HCT116 (cell line): ENCODE data around the gene PRPF6. TPM values are rescaled to one million over a fixed set of nuclear protein-coding genes. Genes with fewer than 3 reads are reported as not detected.

Experiments used
- ATAC-seq: fragments of 200-7000 bp; cut with Tn5 transposase; 2 replicates; pipeline ENCODE4 v1.9.1; 2020; ENCODE audit warnings: mild to moderate bottlenecking, moderate library complexity
- BruUV-seq: library from RNA; stranded (reverse); fragments of 400-500 nt; replicated peaks from 2 replicates; lab custom pipeline; 2021; lab: Mats Ljungman, UMichigan
- CTCF ChIA-PET: fragments of 300-600 bp; sonication (Branson Sonifier 250); formaldehyde crosslinking; loops from one replicate; lab custom pipeline; 2021; ENCODE audit warnings: antibody characterized with exemption; lab: Charles Lee
- POLR2A ChIA-PET: fragments of 300-600, 350-600 bp; sonication (Branson Sonifier 250); formaldehyde crosslinking; loops from one replicate; lab custom pipeline; 2021; ENCODE audit warnings: antibody characterized with exemption; lab: Charles Lee
- RAD21 ChIA-PET, 2 experiments: fragments of 300-600 bp; sonication (Branson Sonifier 250); formaldehyde crosslinking; loops; one replicate each; lab custom pipeline; 2023; ENCODE audit warnings: low total read pairs in 2 of 2; ENCODE audit not compliant: uncharacterized antibody in 2 of 2, unreplicated experiment in 2 of 2, low non-redundant PET in 1 of 2; lab: Charles Lee
- DNase-seq: peaks from one replicate; pipeline ENCODE4 v3.0.0-alpha.2; 2010; ENCODE audit warnings: low read depth, low spot score
- H2AFZ ChIP-seq: fragments of 200-600 bp; shearing (Covaris generic), sonication (generic); 2 replicates; pipeline ENCODE4 v1.6.1; 2017; ENCODE audit warnings: low read depth, mixed run types, mixed read lengths, antibody characterized with exemption, low read length; ENCODE audit not compliant: poor library complexity, severe bottlenecking
- H3K27ac ChIP-seq: 2 replicates; pipeline ENCODE4 v1.5.1; 2012; ENCODE audit warnings: low read depth, low read length
- H3K27me3 ChIP-seq: fragments of 200-600 bp; sonication (generic); 2 replicates; pipeline ENCODE4 v1.6.1; 2016; ENCODE audit warnings: mixed run types, low read length, mixed read lengths; ENCODE audit not compliant: insufficient read depth
- H3K36me3 ChIP-seq, 2 experiments: fragments of 200-500 bp in 1 of 2; fragments of 200-600 bp in 1 of 2; sonication (Bioruptor generic) in 1 of 2; sonication (generic) in 1 of 2; 2 replicates each; pipeline versions ENCODE4 v1.5.1 to v1.6.1; 2014 to 2016; ENCODE audit warnings: low read length in 2 of 2, inconsistent platforms in 1 of 2, mixed read lengths in 1 of 2, mixed run types in 1 of 2; ENCODE audit not compliant: insufficient read depth in 2 of 2, control insufficient read depth in 1 of 2
- H3K4me1 ChIP-seq, 2 experiments: fragments of 200-600 bp in 1 of 2; sonication (generic) in 1 of 2; 2 replicates each; pipeline versions ENCODE4 v1.5.1 to v1.6.1; 2012 to 2017; ENCODE audit warnings: low read length in 2 of 2, inconsistent platforms in 1 of 2, mild to moderate bottlenecking in 1 of 2, mixed read lengths in 1 of 2, mixed run types in 1 of 2, moderate library complexity in 1 of 2; ENCODE audit not compliant: insufficient read depth in 2 of 2, control insufficient read depth in 1 of 2
- H3K4me2 ChIP-seq: fragments of 200-600 bp; sonication (generic); 2 replicates; pipeline ENCODE4 v1.6.1; 2017; ENCODE audit warnings: mixed run types, low read length, mixed read lengths
- H3K4me3 ChIP-seq, 2 experiments: fragments of 200-600 bp in 1 of 2; sonication (generic) in 1 of 2; replicated peaks in 1 of 2; 2 replicates each; pipeline ENCODE4 v1.5.1; 2011 to 2016; ENCODE audit warnings: low read length in 2 of 2, control low read depth in 1 of 2, low read depth in 1 of 2, mild to moderate bottlenecking in 1 of 2, mixed read lengths in 1 of 2, mixed run types in 1 of 2
- H3K79me2 ChIP-seq: fragments of 200-600 bp; sonication (generic); 2 replicates; pipeline ENCODE4 v1.6.1; 2017; ENCODE audit warnings: mild to moderate bottlenecking, mixed run types, low read length, moderate library complexity, mixed read lengths; ENCODE audit not compliant: insufficient read depth
- H3K9ac ChIP-seq: fragments of 200-600 bp; sonication (generic); 2 replicates; pipeline ENCODE4 v1.6.1; 2016; ENCODE audit warnings: low read length, mixed read lengths
- H3K9me2 ChIP-seq: fragments of 200-600 bp; sonication (generic), shearing (Covaris generic); 2 replicates; pipeline ENCODE4 v1.6.1; 2017; ENCODE audit warnings: mixed run types, mild to moderate bottlenecking, moderate library complexity; ENCODE audit not compliant: insufficient read depth
- H3K9me3 ChIP-seq, 2 experiments: fragments of 200-500 bp in 1 of 2; fragments of 200-600 bp in 1 of 2; sonication (Bioruptor generic) in 1 of 2; sonication (generic) in 1 of 2; 2 replicates each; pipeline ENCODE4 v1.6.1; 2014 to 2017; ENCODE audit warnings: low read length in 2 of 2, mixed read lengths in 2 of 2, inconsistent platforms in 1 of 2, low read depth in 1 of 2, mild to moderate bottlenecking in 1 of 2, mixed run types in 1 of 2, moderate library complexity in 1 of 2; ENCODE audit not compliant: control insufficient read depth in 1 of 2, insufficient read depth in 1 of 2
- H4K20me1 ChIP-seq: fragments of 200-600 bp; sonication (generic), shearing (Covaris generic); 2 replicates; pipeline ENCODE4 v1.6.1; 2017; ENCODE audit warnings: mixed run types, mild to moderate bottlenecking, moderate library complexity; ENCODE audit not compliant: insufficient read depth
- ATF3 ChIP-seq: IDR thresholded peaks from 2 replicates; pipeline ENCODE4 v1.6.1; 2012
- CBX3 ChIP-seq: IDR thresholded peaks from 2 replicates; pipeline ENCODE4 v1.6.1; 2012; ENCODE audit warnings: low read depth
- EGR1 ChIP-seq: IDR thresholded peaks from 2 replicates; pipeline ENCODE4 v1.6.1; 2012; ENCODE audit warnings: low read depth
- ELF1 ChIP-seq: IDR thresholded peaks from 2 replicates; pipeline ENCODE4 v1.6.1; 2012; ENCODE audit warnings: low read depth, borderline replicate concordance
- EZH2 ChIP-seq: fragments of 200-600 bp; sonication (generic); IDR thresholded peaks from 2 replicates; pipeline ENCODE4 v1.6.1; 2017; ENCODE audit warnings: antibody characterized with exemption, mixed run types
- EZH2phosphoT487 ChIP-seq: fragments of 200-600 bp; IDR thresholded peaks from 2 replicates; pipeline ENCODE4 v1.6.1; 2018; ENCODE audit warnings: antibody characterized with exemption, borderline replicate concordance
- POLR2AphosphoS5 ChIP-seq: IDR thresholded peaks from 2 replicates; pipeline ENCODE4 v1.6.1; 2011; ENCODE audit warnings: mild to moderate bottlenecking, low read depth, low read length, moderate library complexity
- RAD21 ChIP-seq: IDR thresholded peaks from 2 replicates; pipeline ENCODE4 v1.6.1; 2012; ENCODE audit warnings: low read depth, mild to moderate bottlenecking
- REST ChIP-seq: IDR thresholded peaks from 2 replicates; pipeline ENCODE4 v1.6.1; 2012; ENCODE audit warnings: low read depth
- SIN3A ChIP-seq: IDR thresholded peaks from 2 replicates; pipeline ENCODE4 v1.6.1; 2012; ENCODE audit warnings: low read depth
- SP1 ChIP-seq: IDR thresholded peaks from 2 replicates; pipeline ENCODE4 v1.6.1; 2012; ENCODE audit warnings: low read depth
- TCF7L2 ChIP-seq: IDR thresholded peaks from 2 replicates; pipeline ENCODE4 v1.7.0; 2011; ENCODE audit warnings: borderline replicate concordance, inconsistent platforms; ENCODE audit not compliant: insufficient read depth, insufficient read length; ENCODE audit errors: extremely low read depth
- YY1 ChIP-seq: IDR thresholded peaks from 2 replicates; pipeline ENCODE4 v1.6.1; 2011; ENCODE audit warnings: low read length, low read depth, moderate library complexity, mild to moderate bottlenecking; ENCODE audit not compliant: insufficient replicate concordance; ENCODE audit errors: extremely low read depth
- ZBTB33 ChIP-seq: IDR thresholded peaks from 2 replicates; pipeline ENCODE4 v1.6.1; 2011; ENCODE audit warnings: mild to moderate bottlenecking, low read length, moderate library complexity; ENCODE audit not compliant: insufficient replicate concordance; ENCODE audit errors: extremely low read depth
- ZNF274 ChIP-seq: fragments of 200-500 bp; sonication (Bioruptor generic); IDR thresholded peaks from 2 replicates; pipeline ENCODE4 v1.6.1; 2014; ENCODE audit warnings: mild to moderate bottlenecking, low read depth, low read length, inconsistent platforms
- intact Hi-C: fragments of 100-400 bp; cut with micrococcal nuclease; formaldehyde crosslinking; loops from 2 replicates; pipeline ENCODE4 v1.10.0; 2022
- total RNA-seq: library from RNA; stranded (reverse); gene quantifications from one replicate; pipeline ENCODE4 v1.2.1, GENCODE V29; 2021; ENCODE audit not compliant: unreplicated experiment
- TF ChIP-seq, protein P1 (sequence below), 3 experiments: fragments of 200-600 bp in 1 of 3; sonication (generic) in 1 of 3; IDR thresholded peaks in 2 of 3; conservative IDR thresholded peaks in 1 of 3; 2 replicates each; pipeline ENCODE4 v1.5.1; 2012 to 2017; ENCODE audit warnings: low read depth in 2 of 3, low read length in 2 of 3, antibody characterized with exemption in 1 of 3, borderline replicate concordance in 1 of 3, control low read depth in 1 of 3, mild to moderate bottlenecking in 1 of 3, mixed read lengths in 1 of 3, mixed run types in 1 of 3, moderate library complexity in 1 of 3; ENCODE audit not compliant: insufficient read depth in 1 of 3

PRPF6 gene
- total RNA-seq, 1 experiment from 2014 or later, result 74.9 TPM

DNA sequence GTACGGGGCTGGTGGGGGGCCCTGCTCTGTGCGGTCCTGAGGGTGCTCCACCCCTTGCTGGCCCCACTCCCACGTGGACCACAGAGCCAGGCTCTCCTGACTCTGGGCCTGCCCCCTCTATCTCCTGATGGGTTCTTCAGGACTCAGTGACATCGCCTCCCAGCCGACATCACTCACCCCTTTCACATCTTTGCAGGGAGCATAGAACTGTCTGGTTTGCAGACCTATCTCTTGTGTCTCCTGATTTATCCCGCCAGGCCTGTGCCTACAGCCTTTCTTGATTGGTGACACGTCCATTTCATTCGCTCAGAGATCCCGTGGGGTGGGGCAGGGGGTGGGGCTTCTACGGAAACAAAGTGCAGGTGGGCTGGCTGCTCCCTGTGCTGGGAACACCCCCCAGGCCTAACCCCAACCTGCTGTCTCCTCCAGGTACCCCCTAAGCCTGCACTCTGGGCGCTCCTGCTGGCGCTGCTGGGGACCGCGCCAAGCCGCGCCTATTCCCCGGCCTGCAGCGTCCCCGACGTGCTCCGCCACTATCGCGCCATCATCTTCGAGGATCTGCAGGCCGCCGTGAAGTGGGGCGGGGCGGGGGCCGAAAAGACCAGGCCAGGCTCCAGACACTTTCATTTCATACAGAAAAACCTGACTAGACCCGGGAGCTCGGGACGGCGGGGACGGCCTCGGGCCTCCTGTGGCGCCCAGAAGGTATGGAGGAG, 56.7 kb downstream of the PRPF6 start:
- DNase-seq, result no peak
- peak overlapping the region; percentile 96 for H3K4me2 ChIP-seq
- no peak overlapping the region for H3K4me3 ChIP-seq
- no peak overlapping the region for H3K9ac ChIP-seq
- no peaks in the 10 kb centered on the region for H4K20me1 ChIP-seq
- H3K27ac ChIP-seq, result no peak overlapping the region
- H3K36me3 ChIP-seq, result no peaks in the 10 kb centered on the region; a peak in 1 of 4 replicates
- H3K9me2 ChIP-seq, result no peaks in the 10 kb centered on the region
- ChIA-PET CTCF (interaction anchor here (0.7 to 5.1 kb wide), 5 partner anchors 17 to 65 kb away, joined by 6 to 35 read pairs (median 9); partner anchors contain the start of genes PRPF6 and TCEA2), RAD21 (interaction anchor here in 1 of 2 experiments (0.9 to 1.0 kb wide), 2 partner anchors 25 to 500 kb away, joined by 3 to 5 read pairs; partner anchors contain the start of gene TCEA2), POLR2A (interaction anchor here (1.0 kb wide), 1 partner anchor 57 kb away, joined by 3 read pairs; the partner anchor contains the start of gene PRPF6)
- H2AFZ ChIP-seq, result no peak overlapping the region
- no peak for ATAC-seq
- BruUV-seq, result no TSS peak
- H3K27me3 ChIP-seq, result no peaks in the 10 kb centered on the region
- H3K79me2 ChIP-seq, result no peaks in the 10 kb centered on the region
- no peaks in the 10 kb centered on the region for H3K9me3 ChIP-seq
- H3K4me1 ChIP-seq, result peaks cover 3 to 21% of the 10 kb centered on the region in 2 experiments
- intact Hi-C loops, result no loop called here
- TF ChIP-seq ELF1 (no peak), YY1 (no peak), ZBTB33 (no peak), SP1 (no peak), TCF7L2 (no peak), REST (no peak), CBX3 (no peak), EGR1 (no peak), RAD21 (no peak), SIN3A (no peak), EZH2phosphoT487 (no peak), ATF3 (no peak), POLR2AphosphoS5 (no peak), ZNF274 (no peak), EZH2 (no peak)
- TF ChIP-seq, protein P1, sequence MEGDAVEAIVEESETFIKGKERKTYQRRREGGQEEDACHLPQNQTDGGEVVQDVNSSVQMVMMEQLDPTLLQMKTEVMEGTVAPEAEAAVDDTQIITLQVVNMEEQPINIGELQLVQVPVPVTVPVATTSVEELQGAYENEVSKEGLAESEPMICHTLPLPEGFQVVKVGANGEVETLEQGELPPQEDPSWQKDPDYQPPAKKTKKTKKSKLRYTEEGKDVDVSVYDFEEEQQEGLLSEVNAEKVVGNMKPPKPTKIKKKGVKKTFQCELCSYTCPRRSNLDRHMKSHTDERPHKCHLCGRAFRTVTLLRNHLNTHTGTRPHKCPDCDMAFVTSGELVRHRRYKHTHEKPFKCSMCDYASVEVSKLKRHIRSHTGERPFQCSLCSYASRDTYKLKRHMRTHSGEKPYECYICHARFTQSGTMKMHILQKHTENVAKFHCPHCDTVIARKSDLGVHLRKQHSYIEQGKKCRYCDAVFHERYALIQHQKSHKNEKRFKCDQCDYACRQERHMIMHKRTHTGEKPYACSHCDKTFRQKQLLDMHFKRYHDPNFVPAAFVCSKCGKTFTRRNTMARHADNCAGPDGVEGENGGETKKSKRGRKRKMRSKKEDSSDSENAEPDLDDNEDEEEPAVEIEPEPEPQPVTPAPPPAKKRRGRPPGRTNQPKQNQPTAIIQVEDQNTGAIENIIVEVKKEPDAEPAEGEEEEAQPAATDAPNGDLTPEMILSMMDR (IDR thresholded peaks at IDR 0.05 in 2 of 3, conservative IDR thresholded peaks at IDR 0.05 in 1 of 3; ENCODE audit: borderline replicate concordance in 1 of 3, insufficient read depth in 1 of 3, low read depth in 2 of 3, low read length in 2 of 3), result no peak
